Immature natural killer cell (primary cell): ENCODE data around the gene LRRIQ1. TPM values are rescaled to one million over a fixed set of nuclear protein-coding genes. Genes with fewer than 3 reads are reported as not detected.
"Not testable (repeated sequence)": the region's sequence is repeated elsewhere in the genome, so short reads cannot be mapped to it uniquely, and the experiment has no call there.

ENCODE experiments used
- DNase-seq, 3 donors: peaks; one replicate each; pipeline ENCODE4 v3.0.0; 2022; ENCODE audit warnings: mixed read lengths in 1 of 3
- H3K27ac Mint-ChIP-seq, 6 donors: one replicate each; pipeline ENCODE4 v1.8.0; 2020; ENCODE audit warnings: mixed read lengths in 6 of 6, mild to moderate bottlenecking in 5 of 6, inconsistent platforms in 4 of 6, moderate library complexity in 3 of 6
- H3K27me3 Mint-ChIP-seq, 3 donors: one replicate each; pipeline ENCODE4 v1.8.0; 2020 to 2021; ENCODE audit warnings: low read depth in 3 of 3, mild to moderate bottlenecking in 3 of 3, mixed read lengths in 3 of 3, moderate library complexity in 3 of 3, inconsistent platforms in 1 of 3
- H3K36me3 Mint-ChIP-seq, 3 donors: one replicate each; pipeline ENCODE4 v1.8.0; 2020; ENCODE audit warnings: mixed read lengths in 3 of 3, inconsistent platforms in 2 of 3, mild to moderate bottlenecking in 2 of 3
- H3K4me1 Mint-ChIP-seq, 2 donors: one replicate each; pipeline ENCODE4 v1.8.0; 2020; ENCODE audit warnings: inconsistent platforms in 2 of 2, mild to moderate bottlenecking in 2 of 2, mixed read lengths in 2 of 2, moderate library complexity in 1 of 2
- H3K4me3 Mint-ChIP-seq, 5 donors: one replicate each; pipeline ENCODE4 v1.8.0; 2020; ENCODE audit warnings: mild to moderate bottlenecking in 5 of 5, mixed read lengths in 5 of 5, inconsistent platforms in 3 of 5, moderate library complexity in 3 of 5
- H3K9me3 Mint-ChIP-seq, 6 donors: one replicate each; pipeline ENCODE4 v1.8.0; 2020; ENCODE audit warnings: mild to moderate bottlenecking in 6 of 6, mixed read lengths in 6 of 6, inconsistent platforms in 4 of 6, moderate library complexity in 3 of 6
- polyA plus RNA-seq, 3 donors: library from polyadenylated mRNA; unstranded; fragments of 300-500 nt; fragmentation: Illumina TruSeq; gene quantifications; one replicate each; pipeline ENCODE4 v1.2.3, GENCODE V29; 2021

The LRRIQ1 gene
- polyA plus RNA-seq: not detected

DNA sequence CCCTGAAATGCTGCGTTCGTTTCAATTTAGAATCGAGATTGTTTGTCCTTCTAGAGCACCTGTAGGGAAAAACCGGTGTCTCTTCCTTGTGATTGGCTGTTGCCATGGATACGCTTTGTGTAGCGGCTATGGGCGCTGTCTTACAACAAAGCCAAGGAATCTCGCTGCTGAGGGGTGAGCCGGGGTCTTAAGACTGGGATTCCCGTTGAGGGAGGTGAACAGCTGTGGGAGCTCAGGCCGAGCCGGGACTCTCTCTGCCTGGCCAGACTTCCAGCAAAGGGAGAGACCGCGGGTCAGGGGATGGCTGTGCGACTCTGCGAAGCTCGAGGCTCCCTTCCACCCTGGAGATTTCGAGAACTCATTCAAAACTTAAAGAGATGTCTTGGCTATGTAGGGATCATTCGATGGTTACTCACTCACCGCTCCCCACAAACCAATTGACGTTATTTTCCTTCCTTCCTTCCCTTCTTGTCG lies at the start of gene LRRIQ1, which contains the start of gene TSPAN19:
Gene LRRIQ1 (plus strand): TSS at position 118 of the 474 bp plus-strand sequence. CDS start 1,826 bp downstream, outside the sequence.
Gene TSPAN19 (minus strand): TSS at position 44 of the 474 bp plus-strand sequence. CDS start 6,331 bp downstream, outside the sequence.
- no peaks in the 10 kb centered on the region for H3K4me1 Mint-ChIP-seq
- H3K27ac Mint-ChIP-seq: no peak within 1 kb of the TSS
- H3K4me3 Mint-ChIP-seq: peak within 1 kb of the TSS in 1 of 5 donors; percentile 33
- peaks cover 0 to 6% (median 3%) of the 10 kb centered on the region in 6 donors for H3K9me3 Mint-ChIP-seq
- no peak for DNase-seq
- H3K27me3 Mint-ChIP-seq: peaks cover 2 to 4% (median 2%) of the 10 kb centered on the region in 3 donors
- H3K36me3 Mint-ChIP-seq: no peaks in the 10 kb centered on the region

GRCh38 chr12:84986586-84986985 lies 49.6 kb upstream of the LRRIQ1 start:
- Mint-ChIP-seq H3K4me3 (no peak overlapping the region), H3K27ac (no peak overlapping the region)
- DNase-seq: no peak

GRCh38 chr12:84994426-84994825 lies 41.7 kb upstream of the LRRIQ1 start:
- Mint-ChIP-seq H3K4me1 (peaks cover 6 to 8% of the 10 kb centered on the region in 2 donors), H3K27ac (no peak overlapping the region), H3K9me3 (peaks cover 0 to 26% (median 6%) of the 10 kb centered on the region in 6 donors), H3K27me3 (no peaks in the 10 kb centered on the region), H3K4me3 (no peak overlapping the region), H3K36me3 (peaks cover 0 to 3% (median 0%) of the 10 kb centered on the region in 3 donors)
- no peak for DNase-seq

More at GRCh38 chr12:84986586-84986985, 49.6 kb upstream of the LRRIQ1 start:
- no peaks in the 10 kb centered on the region for H3K4me1 Mint-ChIP-seq
- no peaks in the 10 kb centered on the region for H3K36me3 Mint-ChIP-seq
- no peaks in the 10 kb centered on the region for H3K27me3 Mint-ChIP-seq
- peaks cover under 1 to 14% (median 4%) of the 10 kb centered on the region in 6 donors for H3K9me3 Mint-ChIP-seq

DNA sequence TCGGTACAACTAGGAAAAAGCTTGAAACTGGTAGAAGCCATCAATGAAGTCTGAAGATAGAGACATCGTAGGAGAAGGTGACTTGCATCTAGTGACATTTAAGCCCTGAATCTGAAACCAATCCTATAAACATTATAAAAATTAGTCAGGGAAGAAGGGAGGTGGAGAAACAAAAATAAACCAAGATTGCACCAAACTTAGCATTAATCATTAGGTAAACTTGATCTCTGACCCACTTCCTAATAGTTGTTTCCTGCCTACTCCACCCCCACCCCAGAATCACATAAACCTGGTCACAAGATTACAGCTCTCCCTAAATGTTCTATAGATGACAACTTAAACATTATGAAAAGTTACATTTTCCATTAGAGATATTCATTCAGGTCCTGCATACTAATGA lies 40.5 kb upstream of the LRRIQ1 start:
- peaks cover 0 to 3% (median 0%) of the 10 kb centered on the region in 3 donors for H3K36me3 Mint-ChIP-seq
- H3K4me1 Mint-ChIP-seq: peaks cover 6 to 8% of the 10 kb centered on the region in 2 donors
- no peak for DNase-seq
- no peak overlapping the region for H3K4me3 Mint-ChIP-seq
- H3K27ac Mint-ChIP-seq: no peak overlapping the region
- H3K9me3 Mint-ChIP-seq: peaks cover 0 to 26% (median 6%) of the 10 kb centered on the region in 6 donors
- H3K27me3 Mint-ChIP-seq: no peaks in the 10 kb centered on the region

DNA sequence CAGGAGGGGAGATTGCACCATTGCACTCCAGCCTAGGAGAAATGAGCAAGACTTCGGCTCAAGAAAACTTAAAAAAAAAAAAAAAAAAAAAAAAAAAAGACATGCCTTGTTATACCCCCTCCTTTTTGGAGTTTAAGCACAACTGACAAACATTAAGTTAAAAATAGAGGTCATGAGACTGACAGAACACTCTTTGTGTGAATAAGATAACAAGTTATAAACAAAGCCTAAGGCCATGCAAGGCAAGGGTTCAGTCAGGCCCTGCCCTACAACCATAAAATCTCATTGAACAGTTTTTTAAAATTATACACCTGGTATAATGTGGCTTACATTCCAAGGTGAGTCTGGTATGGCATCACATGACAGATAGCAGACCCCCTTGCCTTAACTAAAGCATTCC lies 39.4 kb upstream of the LRRIQ1 start:
- DNase-seq: no peak
- Mint-ChIP-seq H3K4me3 (no peak overlapping the region), H3K36me3 (peaks cover 0 to 3% (median 0%) of the 10 kb centered on the region in 3 donors), H3K9me3 (peaks cover 0 to 27% (median 7%) of the 10 kb centered on the region in 6 donors), H3K4me1 (peaks cover 6 to 8% of the 10 kb centered on the region in 2 donors), H3K27ac (no peak overlapping the region), H3K27me3 (no peaks in the 10 kb centered on the region)

DNA sequence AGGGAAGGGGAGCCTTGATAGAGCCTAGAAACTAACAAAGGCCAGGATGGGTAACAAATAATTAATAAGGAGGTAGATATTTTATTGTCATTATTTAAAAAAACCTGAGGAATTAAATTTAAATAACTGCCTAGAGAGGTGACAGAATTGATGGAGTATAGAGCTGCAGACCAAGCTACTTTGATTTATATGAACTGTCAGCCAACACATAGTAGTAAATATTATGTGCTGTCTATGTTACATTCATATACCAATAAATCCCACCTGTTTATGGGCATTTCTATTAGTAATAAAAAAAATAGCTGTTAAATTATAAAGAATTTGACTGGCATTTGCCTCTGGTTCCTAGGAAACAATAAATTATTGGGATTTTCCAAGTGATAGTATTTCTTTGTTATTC lies 37.8 kb upstream of the LRRIQ1 start:
- H3K4me1 Mint-ChIP-seq: peaks cover 6 to 8% of the 10 kb centered on the region in 2 donors
- H3K36me3 Mint-ChIP-seq: peaks cover 0 to 3% (median 0%) of the 10 kb centered on the region in 3 donors
- H3K9me3 Mint-ChIP-seq: peaks cover 2 to 36% (median 9%) of the 10 kb centered on the region in 6 donors
- H3K4me3 Mint-ChIP-seq: no peak overlapping the region
- no peak overlapping the region for H3K27ac Mint-ChIP-seq
- no peak for DNase-seq
- no peaks in the 10 kb centered on the region for H3K27me3 Mint-ChIP-seq

- no peaks in the 10 kb centered on the region for H3K4me1 Mint-ChIP-seq
- H3K27me3 Mint-ChIP-seq: no peaks in the 10 kb centered on the region
- no peak overlapping the region for H3K4me3 Mint-ChIP-seq
- H3K9me3 Mint-ChIP-seq: peaks cover 2 to 28% (median 7%) of the 10 kb centered on the region in 6 donors
- DNase-seq: no peak
- no peak overlapping the region for H3K27ac Mint-ChIP-seq
- peaks cover 0 to 3% (median 0%) of the 10 kb centered on the region in 3 donors for H3K36me3 Mint-ChIP-seq
These were observed 35.4 kb upstream of the LRRIQ1 start for GRCh38 chr12:85000729-85001128.

DNA sequence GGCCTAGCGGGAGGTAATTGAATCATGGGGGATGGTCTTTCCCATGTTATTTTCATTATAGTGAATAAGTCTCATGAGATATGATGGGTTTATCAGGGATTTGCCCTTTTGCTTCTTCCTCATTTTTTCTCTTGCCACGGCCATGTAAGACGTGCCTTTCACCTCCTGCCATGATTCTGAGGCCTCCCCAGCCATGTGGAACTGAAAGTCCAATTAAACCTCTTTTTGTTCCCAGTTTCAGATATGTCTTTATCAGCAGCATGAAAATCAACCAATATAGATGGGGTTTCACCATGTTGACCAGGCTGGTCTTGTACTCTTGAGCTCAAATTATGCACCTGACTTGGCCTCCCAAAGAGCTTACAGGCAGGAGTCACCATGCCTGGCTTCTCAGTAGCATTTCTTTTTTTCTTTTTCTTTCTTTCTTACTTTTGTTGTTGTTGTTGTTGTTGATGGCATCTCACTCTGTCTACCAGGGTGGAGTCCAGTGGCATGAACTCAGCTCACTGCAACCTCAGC lies 33.3 kb upstream of the LRRIQ1 start:
- peaks cover 0 to 3% (median 0%) of the 10 kb centered on the region in 3 donors for H3K36me3 Mint-ChIP-seq
- no peak overlapping the region for H3K27ac Mint-ChIP-seq
- no peak for DNase-seq
- no peak overlapping the region for H3K4me3 Mint-ChIP-seq
- H3K9me3 Mint-ChIP-seq: peaks cover 2 to 22% (median 11%) of the 10 kb centered on the region in 6 donors
- H3K4me1 Mint-ChIP-seq: no peaks in the 10 kb centered on the region
- H3K27me3 Mint-ChIP-seq: no peaks in the 10 kb centered on the region

DNA sequence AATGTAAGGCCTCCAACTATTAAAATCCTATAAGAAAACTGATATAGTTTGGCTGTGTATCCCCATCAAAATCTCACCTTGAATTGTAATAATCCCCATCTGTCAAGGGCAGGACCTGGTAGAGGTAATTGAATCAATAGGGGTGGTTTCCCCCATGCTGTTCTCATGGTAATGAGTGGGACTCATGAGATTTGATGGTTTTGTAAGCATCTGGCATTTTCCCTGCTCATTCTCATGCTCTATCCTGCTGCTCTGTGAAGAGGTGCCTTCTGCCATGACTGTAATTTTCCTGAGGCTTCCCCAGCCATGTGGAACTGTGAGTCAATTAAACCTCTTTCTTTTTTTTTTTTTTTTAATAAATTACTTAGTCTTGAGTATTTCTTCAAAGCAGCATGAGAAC lies 31.9 kb upstream of the LRRIQ1 start:
- H3K27ac Mint-ChIP-seq: no peak overlapping the region
- DNase-seq: no peak

DNA sequence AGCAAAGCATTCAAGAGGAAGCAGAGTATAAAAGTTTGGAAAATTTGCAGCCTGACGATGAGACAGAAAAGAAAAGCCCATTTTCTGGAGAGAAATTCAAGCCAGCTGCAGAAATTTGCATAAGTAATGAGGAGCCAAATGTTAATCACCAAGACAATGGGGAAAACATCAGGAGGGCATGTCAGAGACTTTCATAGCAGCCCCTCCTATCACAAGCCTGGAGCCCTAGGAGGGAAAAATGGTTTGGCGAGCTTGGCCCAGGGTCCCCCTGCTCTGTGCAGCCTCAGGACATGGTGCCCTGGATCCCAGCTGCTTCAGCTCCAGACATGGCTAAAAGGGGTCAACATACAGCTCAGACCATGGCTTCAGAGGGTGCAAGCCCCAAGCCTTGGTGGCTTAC lies 31.1 kb upstream of the LRRIQ1 start:
- peaks cover 2 to 21% (median 10%) of the 10 kb centered on the region in 6 donors for H3K9me3 Mint-ChIP-seq

More for the DNA sequence above, 31.9 kb upstream of the LRRIQ1 start:
- no peaks in the 10 kb centered on the region for H3K4me1 Mint-ChIP-seq
- peaks cover 2 to 22% (median 11%) of the 10 kb centered on the region in 6 donors for H3K9me3 Mint-ChIP-seq
- H3K4me3 Mint-ChIP-seq: no peak overlapping the region
- no peaks in the 10 kb centered on the region for H3K27me3 Mint-ChIP-seq
- no peaks in the 10 kb centered on the region for H3K36me3 Mint-ChIP-seq

GRCh38 chr12:85005615-85006014 lies 30.5 kb upstream of the LRRIQ1 start:
- Mint-ChIP-seq H3K27ac (no peak overlapping the region), H3K4me1 (no peaks in the 10 kb centered on the region)

More for the DNA sequence above, 31.1 kb upstream of the LRRIQ1 start:
- not testable (repeated sequence) for H3K27ac Mint-ChIP-seq, DNase-seq, H3K27me3 Mint-ChIP-seq, H3K4me3 Mint-ChIP-seq, H3K4me1 Mint-ChIP-seq, H3K36me3 Mint-ChIP-seq

GRCh38 chr12:85006206-85006605 lies 29.9 kb upstream of the LRRIQ1 start:
- H3K27me3 Mint-ChIP-seq: peaks cover 0 to 2% (median 0%) of the 10 kb centered on the region in 3 donors
- H3K9me3 Mint-ChIP-seq: peaks cover 2 to 21% (median 9%) of the 10 kb centered on the region in 6 donors
- no peak for DNase-seq
- H3K4me3 Mint-ChIP-seq: no peak overlapping the region
- no peak overlapping the region for H3K27ac Mint-ChIP-seq
- no peaks in the 10 kb centered on the region for H3K36me3 Mint-ChIP-seq
- no peaks in the 10 kb centered on the region for H3K4me1 Mint-ChIP-seq

More at GRCh38 chr12:85005615-85006014, 30.5 kb upstream of the LRRIQ1 start:
- Mint-ChIP-seq H3K4me3 (no peak overlapping the region), H3K27me3 (no peaks in the 10 kb centered on the region), H3K9me3 (peaks cover 2 to 21% (median 10%) of the 10 kb centered on the region in 6 donors), H3K36me3 (no peaks in the 10 kb centered on the region)
- DNase-seq: no peak

DNA sequence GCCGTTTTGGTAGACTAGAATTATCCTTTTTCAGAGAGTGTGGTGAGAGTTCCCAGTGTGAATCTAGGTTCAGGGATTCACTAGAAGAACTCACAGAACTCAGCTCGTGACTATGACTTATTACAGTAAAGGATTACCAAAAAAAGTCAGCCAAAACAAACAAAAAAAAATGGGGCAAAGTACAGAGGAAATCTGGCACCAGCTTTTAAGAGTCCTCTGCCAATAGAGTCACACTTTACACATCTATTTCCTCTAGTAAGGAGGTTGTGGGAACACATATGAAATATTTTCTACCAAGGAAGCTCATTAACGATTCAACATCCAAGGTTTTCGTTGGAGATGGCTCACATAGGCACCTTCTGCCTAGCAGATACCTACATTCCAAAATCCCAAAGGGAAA lies 28.3 kb upstream of the LRRIQ1 start:
- no peak overlapping the region for H3K4me3 Mint-ChIP-seq

DNA sequence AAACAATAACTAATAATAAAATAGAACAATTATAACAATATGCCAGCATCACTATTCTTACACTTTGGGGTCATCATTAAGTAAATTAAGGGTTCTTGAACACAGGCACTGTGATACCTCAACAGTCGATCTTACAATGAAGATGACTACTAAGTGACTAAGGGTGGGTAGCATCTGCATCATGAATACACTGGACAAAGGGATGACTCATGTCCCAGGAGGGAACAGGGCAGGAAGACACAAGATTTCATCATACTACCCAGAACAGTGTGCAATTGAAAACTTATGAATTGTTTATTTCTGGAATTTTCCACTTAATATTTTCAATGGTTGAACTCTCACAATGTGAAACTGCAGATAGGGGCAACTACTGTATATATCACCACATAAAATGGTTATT lies 19.7 kb upstream of the LRRIQ1 start:
- no peak overlapping the region for H3K27ac Mint-ChIP-seq
- no peak for DNase-seq
- no peaks in the 10 kb centered on the region for H3K36me3 Mint-ChIP-seq
- no peak overlapping the region for H3K4me3 Mint-ChIP-seq
- peaks cover 0 to 2% (median 0%) of the 10 kb centered on the region in 3 donors for H3K27me3 Mint-ChIP-seq
- peaks cover 0 to 7% (median 2%) of the 10 kb centered on the region in 6 donors for H3K9me3 Mint-ChIP-seq
- no peaks in the 10 kb centered on the region for H3K4me1 Mint-ChIP-seq

More for the DNA sequence above, 28.3 kb upstream of the LRRIQ1 start:
- peaks cover 0 to 14% (median 8%) of the 10 kb centered on the region in 6 donors for H3K9me3 Mint-ChIP-seq
- no peak overlapping the region for H3K27ac Mint-ChIP-seq
- no peak for DNase-seq
- peaks cover 0 to 4% (median 0%) of the 10 kb centered on the region in 3 donors for H3K27me3 Mint-ChIP-seq
- no peaks in the 10 kb centered on the region for H3K4me1 Mint-ChIP-seq
- no peaks in the 10 kb centered on the region for H3K36me3 Mint-ChIP-seq
